ENCODE measurements around the gene ERC2. TPM values are rescaled to one million over a fixed set of nuclear protein-coding genes. Genes with fewer than 3 reads are reported as not detected.

ERC2 gene
- total RNA-seq, 1 donor from 2014 or later, result 0.35 TPM

- Mint-ChIP-seq H3K27me3 (ENCODE audit: unreplicated experiment) (no peaks in the 10 kb centered on the region), H3K27ac (ENCODE audit: unreplicated experiment) (no peak overlapping the region), H3K4me1 (ENCODE audit: unreplicated experiment) (no peaks in the 10 kb centered on the region), H3K4me3 (ENCODE audit: unreplicated experiment) (no peak overlapping the region), H3K36me3 (ENCODE audit: unreplicated experiment) (no peaks in the 10 kb centered on the region), H3K9me3 (ENCODE audit: unreplicated experiment) (no peaks in the 10 kb centered on the region)
- DNase-seq (ENCODE audit: extremely low spot score, unreplicated experiment), result no peak
- TF ChIP-seq CTCF (IDR thresholded peaks at IDR 0.05), result no peak
These were observed 663.8 kb downstream of the ERC2 start for GRCh38 chr3:55804170-55805095.

- H3K9me3 Mint-ChIP-seq (ENCODE audit: unreplicated experiment), result peaks cover 4% of the 10 kb centered on the region
- H3K36me3 Mint-ChIP-seq (ENCODE audit: unreplicated experiment), result peaks cover under 1% of the 10 kb centered on the region
- H3K4me1 Mint-ChIP-seq (ENCODE audit: unreplicated experiment), result no peaks in the 10 kb centered on the region
- no peak for DNase-seq (ENCODE audit: extremely low spot score, unreplicated experiment)
- H3K27me3 Mint-ChIP-seq (ENCODE audit: unreplicated experiment), result no peaks in the 10 kb centered on the region
- H3K27ac Mint-ChIP-seq (ENCODE audit: unreplicated experiment), result no peak overlapping the region
- H3K4me3 Mint-ChIP-seq (ENCODE audit: unreplicated experiment), result no peak overlapping the region
- no peak for TF ChIP-seq CTCF (IDR thresholded peaks at IDR 0.05)
These were observed 665.5 kb downstream of the ERC2 start for GRCh38 chr3:55802816-55803215.

GRCh38 chr3:55801676-55802075, 666.6 kb downstream of the ERC2 start:
- Mint-ChIP-seq H3K4me3 (ENCODE audit: unreplicated experiment) (no peak overlapping the region), H3K36me3 (ENCODE audit: unreplicated experiment) (peaks cover 3% of the 10 kb centered on the region), H3K27ac (ENCODE audit: unreplicated experiment) (no peak overlapping the region), H3K27me3 (ENCODE audit: unreplicated experiment) (no peaks in the 10 kb centered on the region), H3K9me3 (ENCODE audit: unreplicated experiment) (peaks cover 6% of the 10 kb centered on the region), H3K4me1 (ENCODE audit: unreplicated experiment) (peaks cover 4% of the 10 kb centered on the region)
- TF ChIP-seq CTCF (IDR thresholded peaks at IDR 0.05), result no peak
- no peak for DNase-seq (ENCODE audit: extremely low spot score, unreplicated experiment)

GRCh38 chr3:55801068-55801467, 667.2 kb downstream of the ERC2 start:
- Mint-ChIP-seq H3K27me3 (ENCODE audit: unreplicated experiment) (no peaks in the 10 kb centered on the region), H3K27ac (ENCODE audit: unreplicated experiment) (no peak overlapping the region), H3K36me3 (ENCODE audit: unreplicated experiment) (peaks cover 3% of the 10 kb centered on the region), H3K4me3 (ENCODE audit: unreplicated experiment) (no peak overlapping the region), H3K9me3 (ENCODE audit: unreplicated experiment) (peaks cover 6% of the 10 kb centered on the region), H3K4me1 (ENCODE audit: unreplicated experiment) (peaks cover 9% of the 10 kb centered on the region)
- TF ChIP-seq CTCF (IDR thresholded peaks at IDR 0.05), result no peak
- no peak for DNase-seq (ENCODE audit: extremely low spot score, unreplicated experiment)

GRCh38 chr3:55797775-55798174, 670.5 kb downstream of the ERC2 start:
- H3K27ac Mint-ChIP-seq (ENCODE audit: unreplicated experiment), result no peak overlapping the region
- H3K27me3 Mint-ChIP-seq (ENCODE audit: unreplicated experiment), result no peaks in the 10 kb centered on the region
- H3K36me3 Mint-ChIP-seq (ENCODE audit: unreplicated experiment), result peaks cover 3% of the 10 kb centered on the region
- H3K4me3 Mint-ChIP-seq (ENCODE audit: unreplicated experiment), result no peak overlapping the region
- no peak for DNase-seq (ENCODE audit: extremely low spot score, unreplicated experiment)
- H3K9me3 Mint-ChIP-seq (ENCODE audit: unreplicated experiment), result peaks cover 6% of the 10 kb centered on the region
- no peak for TF ChIP-seq CTCF (IDR thresholded peaks at IDR 0.05)
- peaks cover 25% of the 10 kb centered on the region for H3K4me1 Mint-ChIP-seq (ENCODE audit: unreplicated experiment)
